Measurements from ENCODE around the gene TTBK2.

The TTBK2 gene

DNA sequence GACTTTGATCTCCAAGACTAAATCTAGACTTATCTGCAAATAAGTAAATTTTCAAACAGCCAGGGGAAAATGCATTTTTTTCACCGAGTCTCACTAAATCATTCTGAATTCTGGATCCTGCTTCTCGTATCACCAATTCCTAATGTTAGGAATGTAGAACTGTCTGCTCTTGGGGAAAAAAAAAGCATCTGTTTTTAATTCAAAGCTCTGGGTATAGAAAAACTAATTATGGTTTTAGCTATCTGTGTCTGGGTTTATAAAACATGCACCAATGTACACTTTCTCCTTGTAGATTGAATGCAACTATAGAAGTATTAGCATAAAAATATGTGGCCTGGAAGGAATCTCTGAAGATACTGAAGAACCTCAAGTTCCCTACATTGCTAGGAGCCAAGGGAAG, 178.9 kb downstream of the TTBK2 start:
- TF ChIP-seq EZH2phosphoT487 (IDR thresholded peaks at IDR 0.05; ENCODE audit: low read length) (no peak), EZH2 (optimal IDR thresholded peaks at IDR 0.05; ENCODE audit: low read depth, low read length) (no peak)
- TF ChIP-seq, protein P1, sequence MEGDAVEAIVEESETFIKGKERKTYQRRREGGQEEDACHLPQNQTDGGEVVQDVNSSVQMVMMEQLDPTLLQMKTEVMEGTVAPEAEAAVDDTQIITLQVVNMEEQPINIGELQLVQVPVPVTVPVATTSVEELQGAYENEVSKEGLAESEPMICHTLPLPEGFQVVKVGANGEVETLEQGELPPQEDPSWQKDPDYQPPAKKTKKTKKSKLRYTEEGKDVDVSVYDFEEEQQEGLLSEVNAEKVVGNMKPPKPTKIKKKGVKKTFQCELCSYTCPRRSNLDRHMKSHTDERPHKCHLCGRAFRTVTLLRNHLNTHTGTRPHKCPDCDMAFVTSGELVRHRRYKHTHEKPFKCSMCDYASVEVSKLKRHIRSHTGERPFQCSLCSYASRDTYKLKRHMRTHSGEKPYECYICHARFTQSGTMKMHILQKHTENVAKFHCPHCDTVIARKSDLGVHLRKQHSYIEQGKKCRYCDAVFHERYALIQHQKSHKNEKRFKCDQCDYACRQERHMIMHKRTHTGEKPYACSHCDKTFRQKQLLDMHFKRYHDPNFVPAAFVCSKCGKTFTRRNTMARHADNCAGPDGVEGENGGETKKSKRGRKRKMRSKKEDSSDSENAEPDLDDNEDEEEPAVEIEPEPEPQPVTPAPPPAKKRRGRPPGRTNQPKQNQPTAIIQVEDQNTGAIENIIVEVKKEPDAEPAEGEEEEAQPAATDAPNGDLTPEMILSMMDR (IDR thresholded peaks at IDR 0.05; ENCODE audit: low read length): no peak
- no peak overlapping the region for H2AFZ ChIP-seq (ENCODE audit: low read length)
- DNase-seq: no peak
- no peaks in the 10 kb centered on the region for H3K36me3 ChIP-seq (replicated peaks; ENCODE audit: insufficient read depth, low read length)
- H4K20me1 ChIP-seq (ENCODE audit: insufficient read depth, low read length): no peaks in the 10 kb centered on the region
- H3F3A ChIP-seq (ENCODE audit: insufficient read depth, low read length): peaks cover 2% of the 10 kb centered on the region
- H3K4me1 ChIP-seq (ENCODE audit: low read length): no peaks in the 10 kb centered on the region
- H3K9me3 ChIP-seq (replicated peaks; ENCODE audit: insufficient read depth, low read length): no peaks in the 10 kb centered on the region
- H3K27ac ChIP-seq (ENCODE audit: low read length): no peak overlapping the region
- no peak overlapping the region for H3K9ac ChIP-seq (ENCODE audit: low read length)
- H3K9me2 ChIP-seq (replicated peaks; ENCODE audit: insufficient read depth, low read length): no peaks in the 10 kb centered on the region
- no peak overlapping the region for H3K4me2 ChIP-seq (ENCODE audit: low read depth, low read length)
- H3K79me2 ChIP-seq (ENCODE audit: low read length): no peaks in the 10 kb centered on the region
- no peak overlapping the region for H3K4me3 ChIP-seq (ENCODE audit: low read length)
- H3K27me3 ChIP-seq (replicated peaks; ENCODE audit: insufficient read depth, low read length): no peaks in the 10 kb centered on the region

DNA sequence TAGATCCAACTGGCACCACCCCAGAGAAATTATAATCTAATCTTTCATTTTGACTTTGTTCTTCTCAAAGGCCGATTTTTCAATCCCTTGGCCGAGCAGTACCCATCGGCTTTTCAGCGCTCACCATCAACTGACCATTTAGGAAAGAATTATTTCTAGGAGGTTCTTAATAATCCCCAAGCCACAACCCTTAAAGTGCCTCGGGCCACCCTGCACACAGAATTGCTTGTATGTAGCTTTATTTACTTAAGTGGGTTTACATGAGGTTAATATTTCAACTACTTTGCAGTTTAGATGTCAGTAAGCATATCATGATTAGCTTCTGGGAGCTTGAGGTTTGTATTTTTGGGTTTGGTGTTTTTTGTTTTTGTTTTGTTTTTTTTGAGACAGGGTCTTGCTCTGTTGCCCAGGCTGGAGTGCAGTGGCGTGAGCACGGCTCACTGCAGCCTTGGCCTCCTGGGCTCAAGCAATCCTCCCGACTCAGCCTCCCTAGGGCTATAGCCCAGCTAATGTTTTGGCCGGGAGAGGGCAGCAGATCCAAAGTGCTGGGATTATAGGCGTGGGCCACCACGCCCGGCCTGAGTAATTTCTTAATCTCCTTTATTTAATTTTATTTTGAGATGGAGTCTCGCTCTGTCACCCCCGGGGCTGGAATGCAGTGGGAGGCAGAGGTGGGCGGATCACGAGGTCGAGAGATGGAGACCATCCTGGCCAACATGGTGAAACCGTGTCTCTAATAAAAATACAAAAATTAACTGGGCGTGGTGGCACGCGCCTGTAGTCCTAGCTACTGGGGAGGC, 182.8 kb downstream of the TTBK2 start:
- Histone ChIP-seq H3K9me2 (replicated peaks; ENCODE audit: insufficient read depth, low read length) (no peaks in the 10 kb centered on the region), H3K4me2 (ENCODE audit: low read depth, low read length) (peak overlapping the region; percentile 97), H3K4me1 (ENCODE audit: low read length) (peaks cover 6% of the 10 kb centered on the region; the same call in 1 of the 2 replicates), H3F3A (ENCODE audit: insufficient read depth, low read length) (peaks cover 4% of the 10 kb centered on the region; the same call in 1 of the 2 replicates), H4K20me1 (ENCODE audit: insufficient read depth, low read length) (no peaks in the 10 kb centered on the region), H3K4me3 (ENCODE audit: low read length) (peak overlapping the region; percentile 82), H3K9ac (ENCODE audit: low read length) (peak overlapping the region; percentile 82), H3K27ac (ENCODE audit: low read length) (peak overlapping the region; percentile 46; the same call in 1 of the 2 replicates), H3K79me2 (ENCODE audit: low read length) (peaks cover 14% of the 10 kb centered on the region), H3K36me3 (replicated peaks; ENCODE audit: insufficient read depth, low read length) (no peaks in the 10 kb centered on the region; the same call in 1 of the 2 replicates), H3K9me3 (replicated peaks; ENCODE audit: insufficient read depth, low read length) (no peaks in the 10 kb centered on the region), H2AFZ (ENCODE audit: low read length) (peak overlapping the region; percentile 98), H3K27me3 (replicated peaks; ENCODE audit: insufficient read depth, low read length) (no peaks in the 10 kb centered on the region)
- peak; percentile 30 for DNase-seq
- TF ChIP-seq, protein P1 (IDR thresholded peaks at IDR 0.05; ENCODE audit: low read length): peak; percentile 39
- TF ChIP-seq EZH2 (optimal IDR thresholded peaks at IDR 0.05; ENCODE audit: low read depth, low read length): no peak
- no peak for TF ChIP-seq EZH2phosphoT487 (IDR thresholded peaks at IDR 0.05; ENCODE audit: low read length)

DNA sequence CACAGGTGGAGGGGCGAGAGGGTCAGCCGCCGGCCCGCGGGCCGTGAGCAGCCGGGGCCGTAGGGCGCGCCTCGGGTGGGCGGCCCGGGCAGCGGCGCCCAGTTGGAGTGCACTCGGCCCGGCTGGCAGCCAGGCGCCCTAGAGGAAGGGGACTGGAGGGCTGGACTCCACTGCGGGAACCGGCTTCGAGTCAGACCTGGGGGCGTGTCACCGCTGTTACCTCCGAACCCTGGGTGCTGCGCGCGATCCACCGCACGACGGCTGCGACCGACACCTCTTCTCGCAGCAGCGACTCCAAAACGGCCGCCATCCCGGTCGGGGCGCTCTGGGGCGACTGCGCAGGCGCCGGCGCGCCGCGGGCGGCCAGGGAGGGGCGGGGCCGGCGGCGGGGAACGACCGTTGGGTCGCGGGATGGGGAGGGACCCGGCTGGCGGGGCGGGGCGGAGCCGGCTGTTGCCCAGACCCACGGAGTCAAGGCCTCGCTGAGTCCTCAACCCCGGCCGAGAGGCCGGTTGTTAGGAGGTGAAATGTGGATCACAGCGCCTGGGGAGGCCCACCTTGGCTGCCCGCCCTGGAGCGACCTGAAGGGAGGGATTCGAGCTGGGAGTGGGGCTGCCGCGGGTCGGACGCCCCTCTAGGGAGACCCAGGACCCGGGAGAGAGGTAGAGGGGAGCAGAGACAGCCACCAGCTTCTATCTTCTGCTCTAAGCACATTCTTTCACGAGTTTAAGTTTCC, 183.6 kb downstream of the TTBK2 start, which contains the start of gene CDAN1:
TSS of gene CDAN1 (minus strand) at position 336 of the 736 bp plus-strand sequence. CDS start at position 310, 26 bp downstream.
- H3K9me2 ChIP-seq (replicated peaks; ENCODE audit: insufficient read depth, low read length): no peaks in the 10 kb centered on the region
- peak within 1 kb of the TSS; percentile 46; the same call in 1 of the 2 replicates for H3K27ac ChIP-seq (ENCODE audit: low read length)
- H3K36me3 ChIP-seq (replicated peaks; ENCODE audit: insufficient read depth, low read length): no peaks in the 10 kb centered on the region; the same call in 1 of the 2 replicates
- peak within 1 kb of the TSS; percentile 82 for H3K4me3 ChIP-seq (ENCODE audit: low read length)
- H3K4me2 ChIP-seq (ENCODE audit: low read depth, low read length): peak within 1 kb of the TSS; percentile 97
- peak; percentile 91 for DNase-seq
- no peaks in the 10 kb centered on the region for H3K27me3 ChIP-seq (replicated peaks; ENCODE audit: insufficient read depth, low read length)
- peaks cover 14% of the 10 kb centered on the region for H3K79me2 ChIP-seq (ENCODE audit: low read length)
- no peaks in the 10 kb centered on the region for H4K20me1 ChIP-seq (ENCODE audit: insufficient read depth, low read length)
- TF ChIP-seq EZH2phosphoT487 (IDR thresholded peaks at IDR 0.05; ENCODE audit: low read length): no peak
- no peak for TF ChIP-seq EZH2 (optimal IDR thresholded peaks at IDR 0.05; ENCODE audit: low read depth, low read length)
- TF ChIP-seq, protein P1 (IDR thresholded peaks at IDR 0.05; ENCODE audit: low read length): no peak
- peaks cover 6% of the 10 kb centered on the region; the same call in 1 of the 2 replicates for H3K4me1 ChIP-seq (ENCODE audit: low read length)
- peak within 1 kb of the TSS; percentile 82 for H3K9ac ChIP-seq (ENCODE audit: low read length)
- H3K9me3 ChIP-seq (replicated peaks; ENCODE audit: insufficient read depth, low read length): no peaks in the 10 kb centered on the region
- H2AFZ ChIP-seq (ENCODE audit: low read length): peak within 1 kb of the TSS; percentile 98
- H3F3A ChIP-seq (ENCODE audit: insufficient read depth, low read length): peaks cover 4% of the 10 kb centered on the region; the same call in 1 of the 2 replicates

All from MM.1S (cell line).